Stimulated activated CD8-positive, alpha-beta memory T cell treated with anti-CD3 and anti-CD28 coated beads, Interleukin-4, amount 100 ng/mL, for 4 hours (primary cell): ENCODE data around the gene PHLDB2.

Experiments
- DNase-seq, 2 donors: peaks; one replicate each; pipeline ENCODE4 v3.0.0-alpha.2; 2020; ENCODE audit warnings: low read depth in 2 of 2, low spot score in 1 of 2

Gene PHLDB2

DNA sequence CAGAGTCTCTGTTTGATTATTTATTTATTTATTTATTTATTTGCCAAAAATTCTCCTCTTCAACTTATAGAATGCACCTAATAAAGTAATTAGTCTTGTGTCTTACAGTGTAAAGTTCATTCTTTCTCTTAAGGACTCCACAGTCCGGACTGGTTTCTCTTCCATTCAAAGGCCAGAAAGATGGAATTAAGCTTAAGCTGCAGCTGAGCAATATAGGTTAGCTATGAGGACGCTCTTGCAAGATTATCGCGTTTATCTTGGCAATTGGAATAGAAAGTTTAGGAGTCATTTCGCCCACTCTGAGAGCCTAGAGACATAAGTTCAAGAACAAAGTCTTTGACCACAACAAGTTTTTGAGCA is 154.7 kb downstream of the PHLDB2 start:
- DNase-seq: no peak

DNA sequence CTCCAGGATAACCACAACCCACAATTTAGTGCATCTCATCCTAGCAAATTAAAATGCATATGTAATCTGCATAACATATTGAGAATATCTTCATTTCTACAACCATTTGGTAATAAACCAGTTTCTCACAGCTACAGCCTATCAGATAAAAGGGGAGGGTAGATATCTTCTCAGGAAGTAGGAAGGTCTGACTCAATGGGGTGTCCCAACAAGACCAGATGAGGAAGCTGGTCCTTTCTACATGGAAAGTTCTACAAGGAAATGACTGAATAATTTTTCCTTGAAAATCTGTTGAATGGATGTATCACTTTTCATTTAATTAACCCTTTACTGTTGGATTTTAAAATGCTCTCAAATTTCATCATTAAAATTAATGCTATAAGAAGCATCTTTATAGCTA is 158.0 kb downstream of the PHLDB2 start:
- DNase-seq: no peak

DNA sequence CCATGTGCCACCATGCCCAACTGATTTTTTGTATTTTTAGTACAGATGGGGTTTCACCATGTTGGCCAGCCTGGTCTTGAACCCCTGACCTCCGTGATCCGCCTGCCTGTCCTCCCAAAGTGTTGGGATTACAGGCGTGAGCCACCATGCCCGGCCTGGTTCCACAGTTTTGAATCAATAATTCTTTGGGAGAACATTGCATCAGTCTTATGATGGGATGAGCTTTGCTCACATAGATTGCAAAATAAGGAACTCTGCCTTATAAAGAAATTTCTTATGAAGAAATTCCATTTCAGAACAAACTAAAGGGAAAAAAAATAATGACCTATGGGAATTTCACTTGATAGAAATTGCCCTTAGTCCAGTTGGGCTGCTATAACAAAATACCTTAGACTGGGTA is 159.6 kb downstream of the PHLDB2 start:
- no peak for DNase-seq

DNA sequence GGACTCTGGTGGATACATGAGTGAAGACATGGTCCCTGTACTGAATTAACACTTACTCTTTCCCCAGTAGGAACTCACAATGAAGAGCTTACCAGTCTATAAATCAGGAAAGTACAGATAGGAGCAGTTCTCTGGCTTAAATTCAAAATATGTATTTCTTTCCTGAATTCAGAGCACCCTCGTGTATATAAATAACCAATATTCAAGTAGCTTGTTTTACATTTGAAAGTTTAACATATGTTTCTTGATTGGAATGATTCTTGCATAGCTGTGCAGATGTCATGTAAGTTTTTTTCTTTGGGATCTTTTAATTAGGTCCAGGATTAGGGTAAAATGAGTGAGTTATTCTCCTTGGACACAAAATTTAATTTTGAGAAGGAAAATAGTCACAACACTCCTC is 160.7 kb downstream of the PHLDB2 start:
- DNase-seq: no peak

DNA sequence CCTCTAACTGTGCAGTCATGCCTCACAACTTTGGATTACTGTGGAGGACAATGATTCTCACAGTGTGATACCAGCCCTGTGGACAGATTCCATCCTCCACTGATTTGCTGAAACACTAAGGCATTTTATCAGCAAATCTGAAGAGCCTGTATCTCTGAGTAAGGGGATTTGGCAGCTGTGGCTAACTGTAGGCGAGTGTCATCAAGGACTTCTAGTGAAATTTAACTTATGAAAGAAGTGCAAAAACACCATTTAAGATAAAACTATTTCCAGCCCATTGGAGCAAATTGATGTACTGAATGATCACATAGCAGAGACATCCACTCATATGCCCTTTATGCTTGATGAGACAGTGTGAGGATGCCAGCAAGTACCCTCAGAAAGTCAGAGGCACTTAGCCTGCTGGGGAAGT is 161.6 kb downstream of the PHLDB2 start:
- no peak for DNase-seq
